ENCODE results near the gene NDUFA13.

NDUFA13 gene

DNA sequence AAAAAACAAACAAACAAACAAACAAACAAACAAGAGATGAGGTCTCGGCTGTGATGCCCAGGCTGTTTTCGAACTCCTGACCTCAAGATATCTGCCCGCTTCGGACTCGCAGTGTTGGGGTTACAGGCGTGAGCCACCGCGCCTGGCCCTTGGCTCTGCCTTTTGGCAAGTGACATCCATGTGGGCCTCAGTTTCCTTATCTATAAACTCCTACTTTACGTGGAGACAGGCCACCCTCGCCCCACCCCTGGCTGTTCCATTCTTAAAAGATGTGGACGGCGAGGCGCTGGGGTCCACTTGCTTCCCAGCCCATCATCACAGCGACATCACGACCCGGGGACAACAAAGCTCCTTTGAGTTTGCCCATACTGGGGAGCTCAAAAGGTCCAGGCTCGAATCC lies 2.3 kb upstream of the NDUFA13 start:
- no peak for DNase-seq

DNA sequence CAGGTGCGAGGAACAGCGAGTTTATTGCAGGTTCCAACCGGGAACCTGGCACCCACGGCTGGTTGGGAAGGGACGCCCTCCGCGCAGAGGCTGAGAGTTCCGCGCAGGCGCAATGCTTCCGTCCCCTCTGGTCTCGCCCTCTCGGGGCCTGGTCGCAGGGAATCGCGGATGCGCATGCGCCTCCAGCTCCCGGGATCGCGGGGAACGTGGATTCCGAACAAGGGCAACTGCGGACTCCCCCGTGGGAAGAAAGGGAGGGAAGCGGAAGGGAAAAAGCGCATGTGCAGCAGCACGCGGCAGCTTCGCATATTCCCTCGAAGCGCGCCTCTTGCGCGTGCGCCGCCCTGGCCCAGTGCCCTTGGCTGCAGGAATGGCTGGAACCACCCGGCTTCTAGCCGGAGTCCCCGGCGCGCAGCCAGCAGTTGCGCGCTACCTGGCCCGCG lies 1.8 kb upstream of the NDUFA13 start:
- DNase-seq = no peak

DNA sequence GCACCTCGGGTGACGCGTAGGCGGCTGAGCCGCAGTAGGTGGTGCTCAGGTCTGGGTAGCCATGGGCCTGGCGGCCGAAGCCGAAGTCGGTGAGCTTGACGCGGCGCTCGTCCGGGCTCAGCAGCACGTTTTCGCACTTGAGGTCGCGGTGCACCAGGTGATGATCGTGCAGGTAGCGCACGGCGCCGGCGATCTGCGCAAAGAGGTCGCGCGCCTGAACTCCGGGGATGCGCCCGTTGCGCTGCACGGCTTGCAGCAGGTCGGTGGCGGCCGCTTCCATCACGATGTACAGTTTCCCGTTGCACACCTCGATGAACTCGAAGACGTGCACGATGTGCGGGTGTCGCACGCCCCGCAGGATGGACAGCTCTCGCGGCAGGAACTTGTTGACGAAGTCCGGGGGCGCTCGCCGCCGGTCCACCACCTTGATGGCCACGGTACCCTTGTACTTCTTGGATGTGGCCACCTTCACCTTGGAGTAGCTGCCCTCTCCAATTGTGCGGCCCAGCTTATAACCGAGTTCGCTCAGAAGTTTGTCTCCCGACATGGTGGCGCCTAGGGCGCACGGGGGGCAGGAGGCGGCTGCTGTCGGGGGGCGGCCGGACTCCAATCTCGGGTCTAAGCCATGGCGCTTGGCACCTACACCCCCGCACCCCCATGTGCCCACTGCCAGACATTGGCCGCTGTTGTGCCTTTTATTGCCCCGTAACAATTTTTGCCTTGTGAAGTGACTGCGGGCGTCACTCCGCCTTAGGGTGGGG lies 964 bp upstream of the NDUFA13 start, which contains the start of gene TSSK6:
TSS of gene TSSK6 (minus strand) at position 668 of the 761 bp plus-strand sequence. CDS start at position 547, 121 bp downstream.
- no peak for DNase-seq

GRCh38 chr19:19517235-19517619 lies 1.2 kb downstream of the NDUFA13 start:
- no peak for DNase-seq

- no peak for DNase-seq
Observed at GRCh38 chr19:19520989-19521388, 5.0 kb downstream of the NDUFA13 start.

GRCh38 chr19:19523177-19523576 lies 7.2 kb downstream of the NDUFA13 start:
- no peak for DNase-seq

GRCh38 chr19:19524053-19524452 lies 8.0 kb downstream of the NDUFA13 start:
- DNase-seq = no peak

- no peak for DNase-seq
Observed at GRCh38 chr19:19525611-19526380, 9.8 kb downstream of the NDUFA13 start.

DNA sequence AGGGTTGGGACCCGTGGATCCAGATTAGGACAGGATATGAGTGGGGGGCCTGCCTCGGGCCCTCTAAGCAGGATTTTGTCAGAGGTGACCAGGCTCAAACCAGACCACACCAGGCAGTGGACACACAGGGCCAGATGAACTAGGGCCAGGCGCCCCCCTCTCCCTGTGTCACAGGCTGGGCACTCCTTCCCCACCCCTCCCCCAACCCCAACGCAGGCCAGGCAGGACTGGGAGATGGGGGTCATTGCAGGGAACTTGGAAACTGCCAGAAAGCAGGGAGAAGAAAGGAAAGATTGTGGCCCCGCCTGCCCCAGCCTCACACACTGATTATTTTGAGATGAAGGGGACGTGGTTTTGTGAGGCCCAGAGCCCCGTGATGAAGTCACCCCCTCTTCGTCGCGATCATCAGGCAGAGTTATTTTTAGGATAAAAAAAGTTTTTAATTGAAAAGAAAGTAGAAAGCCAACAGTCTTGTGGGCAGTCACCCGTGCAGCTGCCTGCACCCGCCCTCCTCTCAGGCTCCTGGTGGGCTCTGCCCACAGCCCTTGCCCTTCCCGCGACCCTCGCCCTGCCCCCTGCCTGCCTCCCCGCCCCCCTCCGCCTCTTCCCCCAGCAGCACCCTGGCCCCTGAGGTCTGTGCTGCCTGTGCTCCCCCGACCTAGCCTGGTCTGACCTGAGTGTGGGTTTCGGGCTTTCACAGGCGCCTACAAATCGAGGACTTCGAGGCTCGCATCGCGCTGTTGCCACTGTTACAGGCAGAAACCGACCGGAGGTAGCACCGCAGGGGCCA lies 10.8 kb downstream of the NDUFA13 start:
- no peak for DNase-seq

GRCh38 chr19:19527371-19527656 lies 11.3 kb downstream of the NDUFA13 start:
- DNase-seq = no peak

- DNase-seq = no peak
Observed at GRCh38 chr19:19527674-19528625, 11.9 kb downstream of the NDUFA13 start.

DNA sequence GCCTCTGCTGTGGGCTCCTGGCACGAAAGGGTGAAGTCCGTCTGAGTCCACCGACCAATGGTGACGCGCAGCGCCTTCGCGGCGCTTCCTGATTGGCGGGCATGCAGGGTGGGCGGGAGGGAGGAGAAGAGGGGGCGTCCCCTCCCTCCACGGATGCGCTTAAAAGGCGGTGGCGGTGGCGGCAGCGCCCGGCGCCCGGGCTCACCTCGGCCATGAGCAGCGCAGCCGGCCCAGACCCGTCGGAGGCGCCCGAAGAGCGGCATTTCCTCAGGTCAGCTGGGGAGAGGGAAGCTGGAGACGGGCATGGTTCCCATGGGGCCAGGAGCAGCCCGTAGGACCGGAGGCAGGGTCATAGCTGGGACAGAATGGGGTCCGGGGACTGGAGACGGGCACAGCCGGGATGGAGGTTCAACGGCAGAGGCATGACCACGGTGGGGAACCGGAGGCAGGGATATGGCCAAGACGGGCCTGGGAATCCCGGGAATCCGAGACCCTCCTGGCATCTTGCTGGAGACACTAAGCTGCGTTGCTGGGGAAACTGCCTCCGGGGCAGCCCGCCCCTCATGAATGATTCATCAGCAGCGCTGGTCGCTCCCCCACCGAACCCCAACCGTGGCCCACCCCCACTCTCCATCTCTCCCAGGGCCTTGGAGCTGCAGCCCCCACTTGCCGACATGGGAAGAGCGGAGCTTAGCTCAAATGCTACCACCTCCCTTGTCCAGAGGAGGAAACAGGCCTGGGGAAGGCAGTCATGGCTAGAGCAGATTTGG lies 12.9 kb downstream of the NDUFA13 start, which contains the start of gene YJEFN3:
TSS of gene YJEFN3 (plus strand) at position 191 of the 770 bp plus-strand sequence. CDS start at position 213, 22 bp downstream.
- no peak for DNase-seq

GRCh38 chr19:19529783-19530422 lies 13.9 kb downstream of the NDUFA13 start:
- DNase-seq = no peak

DNA sequence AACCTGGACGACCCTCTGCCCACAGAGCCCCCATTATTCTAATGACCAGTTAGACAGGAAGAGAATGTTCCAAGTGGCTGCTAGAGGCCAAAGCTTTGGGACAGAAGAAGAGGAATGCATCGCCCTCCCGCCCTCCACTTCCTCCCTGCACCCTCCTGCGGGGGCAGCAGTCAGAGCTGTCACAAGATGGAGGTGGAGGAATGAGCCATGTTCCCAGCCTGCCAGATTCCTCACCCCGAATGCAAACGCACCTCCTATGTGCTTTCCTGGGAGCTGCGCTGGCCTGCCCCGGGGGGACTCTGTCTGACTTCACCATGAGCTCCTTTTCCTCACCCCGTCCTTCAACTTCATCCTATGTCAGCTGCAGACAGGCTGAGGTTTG lies 14.4 kb downstream of the NDUFA13 start:
- no peak for DNase-seq

GRCh38 chr19:19530889-19531288 lies 14.9 kb downstream of the NDUFA13 start:
- no peak for DNase-seq

GRCh38 chr19:19531951-19532805 lies 16.2 kb downstream of the NDUFA13 start:
- DNase-seq = no peak

DNA sequence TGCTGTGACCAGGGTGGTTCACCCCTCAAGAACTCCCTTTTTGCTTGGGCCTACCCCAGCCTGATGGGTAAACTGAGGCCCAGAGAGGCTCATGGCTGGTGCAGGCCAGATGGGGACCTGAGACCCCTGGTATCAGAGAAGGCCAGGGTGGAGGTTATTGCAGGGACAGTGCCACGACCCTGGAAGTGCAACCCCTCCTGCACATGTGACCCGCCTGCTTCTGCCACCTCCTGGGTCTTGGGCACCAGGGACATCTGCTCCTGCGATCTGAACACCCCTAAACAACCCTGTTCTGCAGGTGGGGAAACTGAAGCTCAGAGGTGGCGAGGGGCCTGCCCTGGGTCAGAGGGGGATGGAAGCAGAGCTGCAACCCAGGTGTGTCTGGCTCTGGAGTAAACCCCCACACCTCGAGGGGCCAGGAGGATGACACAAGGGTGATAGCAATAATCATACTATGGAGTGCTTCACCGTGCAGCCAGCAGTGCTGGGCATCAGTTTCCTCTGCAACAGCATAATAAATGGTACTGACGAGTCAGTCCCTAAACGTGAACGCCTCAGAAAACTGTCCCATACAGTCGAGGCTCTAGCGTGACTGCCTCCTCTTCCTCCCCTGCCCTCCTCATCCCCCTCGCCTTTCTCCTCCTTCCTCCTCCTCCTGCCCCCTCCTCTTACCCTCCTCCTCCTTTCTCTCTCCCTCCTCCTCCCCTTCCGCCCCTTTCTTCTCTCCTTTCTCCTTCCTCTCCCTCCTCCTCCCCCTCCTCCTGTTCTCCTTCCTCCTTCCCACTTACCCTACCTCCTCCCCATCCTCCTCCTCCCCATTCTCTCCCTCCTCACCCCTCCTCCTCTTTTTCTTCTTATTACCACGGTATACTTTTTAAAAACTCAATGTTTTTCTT lies 17.0 kb downstream of the NDUFA13 start:
- DNase-seq = no peak

- DNase-seq = no peak
Observed at GRCh38 chr19:19533841-19534240, 17.8 kb downstream of the NDUFA13 start.
